Neural cell (in vitro differentiated cells): ENCODE results near the gene DENND2A. TPM values are rescaled to one million over a fixed set of nuclear protein-coding genes. Genes with fewer than 3 reads are reported as not detected.

Experiments
- H2AFZ ChIP-seq: fragments of 200-600, 300-800 bp; sonication (generic), shearing (Covaris generic); 2 replicates; pipeline ENCODE4 v1.6.0; 2014; ENCODE audit warnings: low read depth, mild to moderate bottlenecking, antibody characterized with exemption, low read length, moderate library complexity
- H3F3A ChIP-seq: fragments of 200-600 bp; shearing (Covaris generic); 2 replicates; pipeline ENCODE4 v1.6.1; 2016; ENCODE audit warnings: mild to moderate bottlenecking, moderate library complexity, mixed read lengths, antibody characterized with exemption, low read length; ENCODE audit not compliant: insufficient read depth, poor library complexity, severe bottlenecking
- H3K27ac ChIP-seq: fragments of 200-600, 300-800 bp; sonication (generic), shearing (Covaris generic); 2 replicates; pipeline ENCODE4 v1.5.1; 2014; ENCODE audit warnings: mild to moderate bottlenecking, low read length, moderate library complexity
- H3K27me3 ChIP-seq: fragments of 300-800, 200-600 bp; sonication (generic), shearing (Covaris generic); 2 replicates; pipeline ENCODE4 v1.6.0; 2014; ENCODE audit warnings: mild to moderate bottlenecking, low read depth, low read length, moderate library complexity; ENCODE audit not compliant: insufficient read depth
- H3K36me3 ChIP-seq: fragments of 300-800, 200-600 bp; sonication (generic), shearing (Covaris generic); 2 replicates; pipeline ENCODE4 v1.5.1; 2014; ENCODE audit warnings: mild to moderate bottlenecking, antibody characterized with exemption, low read length, moderate library complexity; ENCODE audit not compliant: insufficient read depth
- H3K4me2 ChIP-seq: fragments of 300-800, 200-600 bp; sonication (generic), shearing (Covaris generic); 2 replicates; pipeline ENCODE4 v1.6.0; 2014; ENCODE audit warnings: mild to moderate bottlenecking, low read length
- H3K4me3 ChIP-seq: fragments of 300-800, 200-600 bp; sonication (generic), shearing (Covaris generic); 2 replicates; pipeline ENCODE4 v1.5.1; 2014; ENCODE audit warnings: mild to moderate bottlenecking, low read length, moderate library complexity
- H3K79me2 ChIP-seq: fragments of 200-600 bp; shearing (Covaris generic); replicated peaks from 2 replicates; pipeline ENCODE4 v1.6.0; 2014; ENCODE audit warnings: mild to moderate bottlenecking, low read length, moderate library complexity; ENCODE audit not compliant: insufficient read depth
- H3K9ac ChIP-seq: fragments of 300-800, 200-600 bp; sonication (generic), shearing (Covaris generic); 2 replicates; pipeline ENCODE4 v1.6.1; 2016; ENCODE audit warnings: mild to moderate bottlenecking, low read length, mixed read lengths
- H3K9me2 ChIP-seq: fragments of 200-600 bp; shearing (Covaris generic); 2 replicates; pipeline ENCODE4 v1.6.1; 2016; ENCODE audit warnings: mild to moderate bottlenecking, low read length, mixed read lengths; ENCODE audit not compliant: insufficient read depth
- H3K9me3 ChIP-seq: fragments of 200-600, 300-800 bp; sonication (generic), shearing (Covaris generic); 2 replicates; pipeline ENCODE4 v1.6.1; 2016; ENCODE audit warnings: mild to moderate bottlenecking, mixed run types, low read length, moderate library complexity, mixed read lengths
- H4K20me1 ChIP-seq: fragments of 200-600 bp; shearing (Covaris generic); 2 replicates; pipeline ENCODE4 v1.6.1; 2016; ENCODE audit warnings: mild to moderate bottlenecking, mixed run types; ENCODE audit not compliant: insufficient read depth
- EP300 ChIP-seq: fragments of 450-650 bp; conservative IDR thresholded peaks from 2 replicates; pipeline ENCODE4 v1.6.1; 2014; ENCODE audit warnings: antibody characterized with exemption, mild to moderate bottlenecking, moderate library complexity; ENCODE audit not compliant: poor library complexity, severe bottlenecking
- EZH2 ChIP-seq: fragments of 200-600, 300-800 bp; shearing (Covaris generic), sonication (generic); IDR thresholded peaks from 2 replicates; pipeline ENCODE4 v1.6.1; 2014; ENCODE audit warnings: antibody characterized with exemption, low read length, borderline replicate concordance, mild to moderate bottlenecking; ENCODE audit not compliant: insufficient read depth, poor library complexity, severe bottlenecking
- MXI1 ChIP-seq: fragments of 450-650 bp; conservative IDR thresholded peaks from 2 replicates; pipeline ENCODE4 v1.6.1; 2014; ENCODE audit warnings: antibody characterized with exemption, mild to moderate bottlenecking; ENCODE audit not compliant: poor library complexity, severe bottlenecking
- POLR2AphosphoS5 ChIP-seq: IDR thresholded peaks from 2 replicates; pipeline ENCODE4 v1.6.1; 2012
- RAD21 ChIP-seq: fragments of 450-650 bp; conservative IDR thresholded peaks from 2 replicates; pipeline ENCODE4 v1.6.1; 2014; ENCODE audit warnings: antibody characterized with exemption, mild to moderate bottlenecking, moderate library complexity
- SMC3 ChIP-seq: fragments of 450-650 bp; conservative IDR thresholded peaks from 2 replicates; pipeline ENCODE4 v1.6.1; 2014; ENCODE audit warnings: antibody characterized with exemption, mild to moderate bottlenecking, moderate library complexity; ENCODE audit not compliant: poor library complexity
- TAF1 ChIP-seq: IDR thresholded peaks from 2 replicates; pipeline ENCODE4 v1.6.1; 2012; ENCODE audit warnings: low read depth
- polyA plus RNA-seq: library from polyadenylated mRNA; depleted of rRNA; stranded (reverse); fragments of >200 nt; gene quantifications from 2 replicates; pipeline ENCODE4 v1.2.3, GENCODE V29; 2014
- TF ChIP-seq, protein P1 (sequence below): IDR thresholded peaks from 2 replicates; pipeline ENCODE4 v1.6.1; 2012; ENCODE audit warnings: borderline replicate concordance
- TF ChIP-seq, protein P2 (sequence below): fragments of 450-650 bp; IDR thresholded peaks from 2 replicates; pipeline ENCODE4 v1.5.1; 2014; ENCODE audit warnings: antibody characterized with exemption, mild to moderate bottlenecking, moderate library complexity; ENCODE audit not compliant: poor library complexity, severe bottlenecking

The DENND2A gene
- polyA plus RNA-seq, 1 donor from 2014 or later = 21.7 TPM

DNA sequence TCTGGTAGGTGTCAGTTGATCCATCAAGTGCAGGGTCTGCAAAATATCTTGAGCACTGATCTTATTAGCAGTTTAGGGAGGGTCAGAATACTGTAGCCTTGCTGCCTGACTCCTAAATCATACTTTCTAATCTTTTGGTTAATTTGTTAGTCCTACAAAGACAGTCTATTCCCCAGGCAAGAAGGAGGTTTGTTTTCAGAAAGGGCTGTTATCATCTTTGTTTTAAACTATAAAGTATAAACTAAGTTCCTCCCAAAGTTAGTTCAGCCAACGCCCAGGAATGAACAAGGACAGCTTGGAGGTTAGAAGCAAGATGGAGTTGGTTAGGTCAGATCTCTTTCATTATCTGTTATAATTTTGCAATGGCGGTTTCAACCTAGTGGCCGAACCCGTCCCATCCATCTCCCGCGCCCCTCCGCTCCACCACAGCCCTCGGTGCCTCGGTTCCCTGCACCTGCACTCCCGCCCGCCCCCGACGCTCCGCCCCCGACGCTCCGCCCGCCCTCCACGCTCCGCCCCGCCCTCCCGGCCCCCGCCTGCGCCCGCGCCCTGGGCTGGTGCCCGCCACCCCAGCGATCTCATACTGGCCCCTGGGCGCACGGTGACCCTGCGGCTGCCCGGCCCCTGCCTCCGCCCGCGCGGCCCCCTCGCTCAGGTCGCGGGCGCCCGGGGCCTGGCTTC lies 31.9 kb upstream of the DENND2A start, which contains the start of gene ADCK2:
Gene ADCK2 (plus strand): TSS at position 564 of the 681 bp plus-strand sequence. CDS start 386 bp downstream, outside the sequence.
- peaks cover 13% of the 10 kb centered on the region for H3K27me3 ChIP-seq
- no peaks in the 10 kb centered on the region for H3K9me2 ChIP-seq
- H3F3A ChIP-seq = no peaks in the 10 kb centered on the region
- no peaks in the 10 kb centered on the region for H4K20me1 ChIP-seq
- peak within 1 kb of the TSS; percentile 73 for H3K9ac ChIP-seq
- no peaks in the 10 kb centered on the region for H3K9me3 ChIP-seq
- H3K27ac ChIP-seq = no peak within 1 kb of the TSS
- H2AFZ ChIP-seq = peak within 1 kb of the TSS; percentile 40
- H3K4me3 ChIP-seq = peak within 1 kb of the TSS; percentile 74
- no peaks in the 10 kb centered on the region for H3K36me3 ChIP-seq
- TF ChIP-seq POLR2AphosphoS5 (peak; percentile 62), SMC3 (no peak), EP300 (no peak), RAD21 (no peak), TAF1 (no peak)
- TF ChIP-seq, protein P1, sequence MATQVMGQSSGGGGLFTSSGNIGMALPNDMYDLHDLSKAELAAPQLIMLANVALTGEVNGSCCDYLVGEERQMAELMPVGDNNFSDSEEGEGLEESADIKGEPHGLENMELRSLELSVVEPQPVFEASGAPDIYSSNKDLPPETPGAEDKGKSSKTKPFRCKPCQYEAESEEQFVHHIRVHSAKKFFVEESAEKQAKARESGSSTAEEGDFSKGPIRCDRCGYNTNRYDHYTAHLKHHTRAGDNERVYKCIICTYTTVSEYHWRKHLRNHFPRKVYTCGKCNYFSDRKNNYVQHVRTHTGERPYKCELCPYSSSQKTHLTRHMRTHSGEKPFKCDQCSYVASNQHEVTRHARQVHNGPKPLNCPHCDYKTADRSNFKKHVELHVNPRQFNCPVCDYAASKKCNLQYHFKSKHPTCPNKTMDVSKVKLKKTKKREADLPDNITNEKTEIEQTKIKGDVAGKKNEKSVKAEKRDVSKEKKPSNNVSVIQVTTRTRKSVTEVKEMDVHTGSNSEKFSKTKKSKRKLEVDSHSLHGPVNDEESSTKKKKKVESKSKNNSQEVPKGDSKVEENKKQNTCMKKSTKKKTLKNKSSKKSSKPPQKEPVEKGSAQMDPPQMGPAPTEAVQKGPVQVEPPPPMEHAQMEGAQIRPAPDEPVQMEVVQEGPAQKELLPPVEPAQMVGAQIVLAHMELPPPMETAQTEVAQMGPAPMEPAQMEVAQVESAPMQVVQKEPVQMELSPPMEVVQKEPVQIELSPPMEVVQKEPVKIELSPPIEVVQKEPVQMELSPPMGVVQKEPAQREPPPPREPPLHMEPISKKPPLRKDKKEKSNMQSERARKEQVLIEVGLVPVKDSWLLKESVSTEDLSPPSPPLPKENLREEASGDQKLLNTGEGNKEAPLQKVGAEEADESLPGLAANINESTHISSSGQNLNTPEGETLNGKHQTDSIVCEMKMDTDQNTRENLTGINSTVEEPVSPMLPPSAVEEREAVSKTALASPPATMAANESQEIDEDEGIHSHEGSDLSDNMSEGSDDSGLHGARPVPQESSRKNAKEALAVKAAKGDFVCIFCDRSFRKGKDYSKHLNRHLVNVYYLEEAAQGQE = no peak
- TF ChIP-seq, protein P2, sequence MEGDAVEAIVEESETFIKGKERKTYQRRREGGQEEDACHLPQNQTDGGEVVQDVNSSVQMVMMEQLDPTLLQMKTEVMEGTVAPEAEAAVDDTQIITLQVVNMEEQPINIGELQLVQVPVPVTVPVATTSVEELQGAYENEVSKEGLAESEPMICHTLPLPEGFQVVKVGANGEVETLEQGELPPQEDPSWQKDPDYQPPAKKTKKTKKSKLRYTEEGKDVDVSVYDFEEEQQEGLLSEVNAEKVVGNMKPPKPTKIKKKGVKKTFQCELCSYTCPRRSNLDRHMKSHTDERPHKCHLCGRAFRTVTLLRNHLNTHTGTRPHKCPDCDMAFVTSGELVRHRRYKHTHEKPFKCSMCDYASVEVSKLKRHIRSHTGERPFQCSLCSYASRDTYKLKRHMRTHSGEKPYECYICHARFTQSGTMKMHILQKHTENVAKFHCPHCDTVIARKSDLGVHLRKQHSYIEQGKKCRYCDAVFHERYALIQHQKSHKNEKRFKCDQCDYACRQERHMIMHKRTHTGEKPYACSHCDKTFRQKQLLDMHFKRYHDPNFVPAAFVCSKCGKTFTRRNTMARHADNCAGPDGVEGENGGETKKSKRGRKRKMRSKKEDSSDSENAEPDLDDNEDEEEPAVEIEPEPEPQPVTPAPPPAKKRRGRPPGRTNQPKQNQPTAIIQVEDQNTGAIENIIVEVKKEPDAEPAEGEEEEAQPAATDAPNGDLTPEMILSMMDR = no peak
- no peak within 1 kb of the TSS for H3K4me2 ChIP-seq
- H3K79me2 ChIP-seq = no peaks in the 10 kb centered on the region

DNA sequence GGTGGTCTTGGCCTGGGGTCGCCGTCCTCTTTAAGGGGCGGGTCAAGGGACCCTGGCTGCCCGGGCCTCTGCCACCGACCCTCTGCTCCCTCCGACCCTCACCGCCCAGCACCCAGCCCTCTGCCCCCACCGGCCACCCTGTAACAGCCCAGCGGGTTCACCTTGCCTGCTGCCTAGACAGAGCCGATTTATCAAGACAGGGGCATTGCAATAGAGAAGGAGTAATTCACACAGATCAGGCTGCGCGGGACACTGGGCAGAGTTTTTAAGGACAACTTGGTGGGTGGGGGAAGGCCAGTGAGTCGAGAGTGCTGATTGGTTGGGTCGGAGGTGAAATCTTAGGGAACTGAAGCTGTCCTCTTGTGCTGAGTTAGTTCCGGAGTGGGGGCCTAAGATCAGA lies 31.4 kb upstream of the DENND2A start:
- Histone ChIP-seq H3K9me2 (no peaks in the 10 kb centered on the region), H3K4me3 (peak overlapping the region; percentile 74), H2AFZ (no peak overlapping the region), H3K36me3 (no peaks in the 10 kb centered on the region), H3F3A (no peaks in the 10 kb centered on the region), H3K4me2 (no peak overlapping the region), H4K20me1 (no peaks in the 10 kb centered on the region), H3K79me2 (no peaks in the 10 kb centered on the region), H3K27ac (no peak overlapping the region), H3K9ac (no peak overlapping the region), H3K27me3 (peaks cover 13% of the 10 kb centered on the region), H3K9me3 (no peaks in the 10 kb centered on the region)
- TF ChIP-seq TAF1 (no peak), RAD21 (no peak), SMC3 (no peak), MXI1 (no peak), EP300 (no peak), EZH2 (no peak), POLR2AphosphoS5 (no peak)
- TF ChIP-seq, protein P2 = no peak
- TF ChIP-seq, protein P1 = no peak
